ENCODE data around the gene EPC2.

GRCh38 chr2:148721991-148722777 lies 77.6 kb downstream of the EPC2 start:
- TF ChIP-seq ZNF274 (IDR thresholded peaks at IDR 0.05; ENCODE audit: low read depth, low read length) (no peak), SUZ12 (IDR thresholded peaks at IDR 0.05; ENCODE audit: extremely low read depth, insufficient read depth, insufficient read length) (no peak), YY1 (IDR thresholded peaks at IDR 0.05; ENCODE audit: insufficient read depth, insufficient read length) (no peak)
